Right atrium auricular region (tissue), 2 donors: Measurements from ENCODE around the gene USP48. TPM values are rescaled to one million over a fixed set of nuclear protein-coding genes. Genes with fewer than 3 reads are reported as not detected.

ENCODE experiments used
- DNase-seq: peaks from one replicate; pipeline ENCODE4 v3.0.0-alpha.2; 2019; ENCODE audit warnings: low spot score
- H3K27ac ChIP-seq, 2 donors: fragments of 200-600 bp; sonication (generic); 1 replicate in 1 of 2; 2 replicates in 1 of 2; pipeline ENCODE4 v1.5.1; 2016 to 2019
- H3K27me3 ChIP-seq, 2 donors: fragments of 200-600 bp; sonication (generic); one replicate each; pipeline versions ENCODE4 v1.5.1 to v1.6.0; 2017 to 2019
- H3K36me3 ChIP-seq: fragments of 200-600 bp; sonication (generic); one replicate; pipeline ENCODE4 v1.5.1; 2016
- H3K4me1 ChIP-seq, 2 donors: fragments of 200-600 bp; sonication (generic); one replicate each; pipeline versions ENCODE4 v1.5.1 to v1.6.0; 2017 to 2019
- H3K4me3 ChIP-seq, 2 donors: fragments of 200-600 bp; sonication (generic); 1 replicate in 1 of 2; 2 replicates in 1 of 2; pipeline ENCODE4 v1.5.1; 2017 to 2019; ENCODE audit warnings: mild to moderate bottlenecking in 1 of 2, moderate library complexity in 1 of 2
- H3K9me3 ChIP-seq, 2 donors: fragments of 200-600 bp; sonication (generic); one replicate each; pipeline ENCODE4 v1.5.1; 2019
- CTCF ChIP-seq, 2 donors: fragments of 200-600 bp; sonication (generic); IDR thresholded peaks; one replicate each; pipeline ENCODE4 v1.5.1; 2019; ENCODE audit warnings: antibody characterized with exemption in 2 of 2
- total RNA-seq, 2 donors: library from RNA; depleted of rRNA; stranded (reverse); fragments of >200 nt; gene quantifications; one replicate each; pipeline ENCODE4 v1.1.0, GENCODE V29; 2016

USP48 gene
- total RNA-seq, 2 donors from 2014 or later, result 24.1 to 31.0 TPM

- no peaks in the 10 kb centered on the region for H3K4me1 ChIP-seq
- no peaks in the 10 kb centered on the region for H3K27me3 ChIP-seq
- TF ChIP-seq CTCF (IDR thresholded peaks at IDR 0.05), result no peak
- no peak for DNase-seq
- no peak overlapping the region for H3K4me3 ChIP-seq
- peaks cover 18% of the 10 kb centered on the region for H3K36me3 ChIP-seq
- no peaks in the 10 kb centered on the region for H3K9me3 ChIP-seq
- H3K27ac ChIP-seq, result no peak overlapping the region
Measured at GRCh38 chr1:21743476-21743875, 39.5 kb downstream of the USP48 start.

- DNase-seq, result no peak
- Histone ChIP-seq H3K4me1 (no peaks in the 10 kb centered on the region), H3K36me3 (peaks cover 13% of the 10 kb centered on the region), H3K27me3 (no peaks in the 10 kb centered on the region), H3K9me3 (no peaks in the 10 kb centered on the region), H3K27ac (no peak overlapping the region), H3K4me3 (no peak overlapping the region)
- TF ChIP-seq CTCF (IDR thresholded peaks at IDR 0.05), result no peak
Measured at GRCh38 chr1:21742578-21742977, 40.4 kb downstream of the USP48 start.

GRCh38 chr1:21741206-21741605, 41.7 kb downstream of the USP48 start:
- TF ChIP-seq CTCF (IDR thresholded peaks at IDR 0.05), result no peak
- no peaks in the 10 kb centered on the region for H3K27me3 ChIP-seq
- H3K36me3 ChIP-seq, result peaks cover 8% of the 10 kb centered on the region

GRCh38 chr1:21736876-21737275, 46.1 kb downstream of the USP48 start:
- no peaks in the 10 kb centered on the region for H3K9me3 ChIP-seq
- peaks cover 41% of the 10 kb centered on the region for H3K36me3 ChIP-seq
- DNase-seq, result no peak
- no peaks in the 10 kb centered on the region for H3K4me1 ChIP-seq
- no peak for TF ChIP-seq CTCF (IDR thresholded peaks at IDR 0.05)
- no peak overlapping the region for H3K4me3 ChIP-seq
- H3K27me3 ChIP-seq, result no peaks in the 10 kb centered on the region
- H3K27ac ChIP-seq, result no peak overlapping the region

More at GRCh38 chr1:21741206-21741605, 41.7 kb downstream of the USP48 start:
- Histone ChIP-seq H3K4me3 (no peak overlapping the region), H3K4me1 (no peaks in the 10 kb centered on the region), H3K27ac (no peak overlapping the region), H3K9me3 (no peaks in the 10 kb centered on the region)
- no peak for DNase-seq

GRCh38 chr1:21736011-21736410, 46.9 kb downstream of the USP48 start:
- Histone ChIP-seq H3K4me1 (no peaks in the 10 kb centered on the region), H3K4me3 (no peak overlapping the region), H3K27me3 (no peaks in the 10 kb centered on the region), H3K9me3 (no peaks in the 10 kb centered on the region), H3K36me3 (peaks cover 42% of the 10 kb centered on the region), H3K27ac (no peak overlapping the region)
- no peak for TF ChIP-seq CTCF (IDR thresholded peaks at IDR 0.05)
- DNase-seq, result no peak

GRCh38 chr1:21734526-21734925, 48.4 kb downstream of the USP48 start:
- H3K4me3 ChIP-seq, result no peak overlapping the region
- H3K36me3 ChIP-seq, result peaks cover 42% of the 10 kb centered on the region
- no peak for DNase-seq
- H3K27me3 ChIP-seq, result no peaks in the 10 kb centered on the region
- H3K27ac ChIP-seq, result no peak overlapping the region
- no peaks in the 10 kb centered on the region for H3K9me3 ChIP-seq
- no peaks in the 10 kb centered on the region for H3K4me1 ChIP-seq
- TF ChIP-seq CTCF (IDR thresholded peaks at IDR 0.05), result no peak
